Measurements from ENCODE around the gene HLA-DMB.
A peak's percentile ranks its signal among the peaks of the same experiment; 100 is the strongest.

The HLA-DMB gene

DNA sequence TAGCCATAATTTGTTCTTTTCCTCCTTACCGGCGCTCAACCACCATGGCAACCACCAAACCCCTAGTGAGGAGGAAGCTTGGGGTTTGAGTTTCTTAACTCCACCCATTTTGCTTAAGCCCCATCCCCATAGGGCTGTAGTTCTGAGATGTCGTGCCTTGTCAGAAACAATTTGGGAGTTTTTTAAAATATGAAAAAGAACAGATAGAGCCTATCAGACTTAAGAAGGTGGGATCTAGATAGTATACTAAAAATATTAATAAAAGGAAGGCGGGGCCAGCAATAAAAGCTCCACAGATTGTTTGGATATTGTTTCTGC, 33.1 kb upstream of the HLA-DMB start:
- ATAC-seq, result peak; percentile 11
- TF ChIP-seq, protein P1, sequence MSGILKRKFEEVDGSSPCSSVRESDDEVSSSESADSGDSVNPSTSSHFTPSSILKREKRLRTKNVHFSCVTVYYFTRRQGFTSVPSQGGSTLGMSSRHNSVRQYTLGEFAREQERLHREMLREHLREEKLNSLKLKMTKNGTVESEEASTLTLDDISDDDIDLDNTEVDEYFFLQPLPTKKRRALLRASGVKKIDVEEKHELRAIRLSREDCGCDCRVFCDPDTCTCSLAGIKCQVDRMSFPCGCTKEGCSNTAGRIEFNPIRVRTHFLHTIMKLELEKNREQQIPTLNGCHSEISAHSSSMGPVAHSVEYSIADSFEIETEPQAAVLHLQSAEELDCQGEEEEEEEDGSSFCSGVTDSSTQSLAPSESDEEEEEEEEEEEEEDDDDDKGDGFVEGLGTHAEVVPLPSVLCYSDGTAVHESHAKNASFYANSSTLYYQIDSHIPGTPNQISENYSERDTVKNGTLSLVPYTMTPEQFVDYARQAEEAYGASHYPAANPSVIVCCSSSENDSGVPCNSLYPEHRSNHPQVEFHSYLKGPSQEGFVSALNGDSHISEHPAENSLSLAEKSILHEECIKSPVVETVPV (CRISPR knock-in tag; IDR thresholded peaks at IDR 0.05), result no peak
- TF ChIP-seq TCF4 (CRISPR knock-in tag; IDR thresholded peaks at IDR 0.05; ENCODE audit: borderline replicate concordance) (no peak), ZNF565 (CRISPR knock-in tag; conservative IDR thresholded peaks at IDR 0.05; ENCODE audit: low read depth) (no peak), PPARA (CRISPR knock-in tag; IDR thresholded peaks at IDR 0.05; ENCODE audit: borderline replicate concordance) (no peak), ZFP30 (CRISPR knock-in tag; IDR thresholded peaks at IDR 0.05) (no peak), ZFP3 (CRISPR knock-in tag; IDR thresholded peaks at IDR 0.05) (no peak), ZC3H10 (CRISPR knock-in tag; IDR thresholded peaks at IDR 0.05) (no peak), SNAI2 (CRISPR knock-in tag; IDR thresholded peaks at IDR 0.05) (no peak), OSR1 (CRISPR knock-in tag; IDR thresholded peaks at IDR 0.05) (no peak), BACH2 (CRISPR knock-in tag; IDR thresholded peaks at IDR 0.05; ENCODE audit: borderline replicate concordance) (no peak), ARNTL (CRISPR knock-in tag; IDR thresholded peaks at IDR 0.05; ENCODE audit: borderline replicate concordance, low read depth) (no peak), ZNF70 (CRISPR knock-in tag; IDR thresholded peaks at IDR 0.05) (no peak)
- TF ChIP-seq, protein P2, sequence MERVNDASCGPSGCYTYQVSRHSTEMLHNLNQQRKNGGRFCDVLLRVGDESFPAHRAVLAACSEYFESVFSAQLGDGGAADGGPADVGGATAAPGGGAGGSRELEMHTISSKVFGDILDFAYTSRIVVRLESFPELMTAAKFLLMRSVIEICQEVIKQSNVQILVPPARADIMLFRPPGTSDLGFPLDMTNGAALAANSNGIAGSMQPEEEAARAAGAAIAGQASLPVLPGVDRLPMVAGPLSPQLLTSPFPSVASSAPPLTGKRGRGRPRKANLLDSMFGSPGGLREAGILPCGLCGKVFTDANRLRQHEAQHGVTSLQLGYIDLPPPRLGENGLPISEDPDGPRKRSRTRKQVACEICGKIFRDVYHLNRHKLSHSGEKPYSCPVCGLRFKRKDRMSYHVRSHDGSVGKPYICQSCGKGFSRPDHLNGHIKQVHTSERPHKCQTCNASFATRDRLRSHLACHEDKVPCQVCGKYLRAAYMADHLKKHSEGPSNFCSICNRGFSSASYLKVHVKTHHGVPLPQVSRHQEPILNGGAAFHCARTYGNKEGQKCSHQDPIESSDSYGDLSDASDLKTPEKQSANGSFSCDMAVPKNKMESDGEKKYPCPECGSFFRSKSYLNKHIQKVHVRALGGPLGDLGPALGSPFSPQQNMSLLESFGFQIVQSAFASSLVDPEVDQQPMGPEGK (CRISPR knock-in tag; IDR thresholded peaks at IDR 0.05; ENCODE audit: borderline replicate concordance), result no peak

DNA sequence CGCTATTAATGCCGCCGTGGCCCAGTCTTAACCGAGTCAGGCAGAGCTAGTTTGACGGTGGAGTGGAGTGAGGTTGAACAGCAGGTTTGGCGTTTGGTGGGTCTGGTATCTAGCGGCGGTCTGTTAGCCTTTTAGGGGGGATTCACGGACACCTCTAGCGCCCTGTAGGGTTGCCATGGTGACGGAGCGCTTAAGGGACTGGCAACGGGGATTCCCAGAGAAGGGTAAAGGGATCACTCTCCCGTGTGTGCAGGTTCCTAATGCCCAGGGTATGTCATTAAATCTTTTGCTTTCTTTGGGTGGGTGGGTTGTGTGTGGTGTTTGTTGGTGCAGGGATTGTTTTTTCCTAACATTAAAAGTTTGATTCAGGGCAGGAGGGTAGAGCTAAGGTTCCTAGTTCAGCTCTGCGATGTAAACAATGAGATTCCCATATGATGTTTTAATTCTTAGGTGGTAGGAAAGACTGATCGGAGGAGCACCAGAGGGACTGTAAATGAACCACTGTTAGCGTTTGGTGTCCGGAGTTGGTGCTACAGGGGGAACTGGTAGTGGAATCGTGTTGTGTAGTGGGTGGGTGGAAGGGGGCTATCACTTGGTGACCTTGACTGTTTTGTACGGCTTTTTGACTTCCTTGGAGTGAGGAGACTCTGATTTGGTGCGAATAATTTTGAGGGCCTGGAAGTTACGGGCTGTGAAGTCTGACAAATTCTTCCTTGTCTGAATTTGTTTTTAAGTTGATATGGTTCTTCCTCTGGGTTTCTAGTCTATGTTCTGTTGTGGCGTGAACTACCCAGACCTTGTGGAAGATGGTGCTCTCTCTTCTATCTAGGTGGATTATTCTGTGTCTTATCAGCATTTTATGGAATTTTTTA, 32.6 kb upstream of the HLA-DMB start:
- no peak for ATAC-seq
- TF ChIP-seq CSDC2 (CRISPR knock-in tag; IDR thresholded peaks at IDR 0.05) (no peak), ZNF8 (CRISPR knock-in tag; IDR thresholded peaks at IDR 0.05) (no peak), ISL1 (CRISPR knock-in tag; IDR thresholded peaks at IDR 0.05) (no peak), ZNF565 (CRISPR knock-in tag; conservative IDR thresholded peaks at IDR 0.05; ENCODE audit: low read depth) (no peak), BACH2 (CRISPR knock-in tag; IDR thresholded peaks at IDR 0.05; ENCODE audit: borderline replicate concordance) (no peak), ZC3H10 (CRISPR knock-in tag; IDR thresholded peaks at IDR 0.05) (no peak), OSR1 (CRISPR knock-in tag; IDR thresholded peaks at IDR 0.05) (no peak), GLIS3 (CRISPR knock-in tag; IDR thresholded peaks at IDR 0.05) (no peak), ZNF70 (CRISPR knock-in tag; IDR thresholded peaks at IDR 0.05) (no peak), ARNTL (CRISPR knock-in tag; IDR thresholded peaks at IDR 0.05; ENCODE audit: borderline replicate concordance, low read depth) (no peak), PPARA (CRISPR knock-in tag; IDR thresholded peaks at IDR 0.05; ENCODE audit: borderline replicate concordance) (no peak), ZFP3 (CRISPR knock-in tag; IDR thresholded peaks at IDR 0.05) (no peak), TSHZ2 (CRISPR knock-in tag; IDR thresholded peaks at IDR 0.05) (no peak), TOX (CRISPR knock-in tag; IDR thresholded peaks at IDR 0.05; ENCODE audit: borderline replicate concordance) (no peak), ESRRG (CRISPR knock-in tag; IDR thresholded peaks at IDR 0.05) (no peak), TCF4 (CRISPR knock-in tag; IDR thresholded peaks at IDR 0.05; ENCODE audit: borderline replicate concordance) (no peak)
- TF ChIP-seq, protein P1 (CRISPR knock-in tag; IDR thresholded peaks at IDR 0.05), result no peak
- TF ChIP-seq, protein P2 (CRISPR knock-in tag; IDR thresholded peaks at IDR 0.05; ENCODE audit: borderline replicate concordance), result no peak

All from SK-N-SH treated with all-trans-retinoic acid at 6 μM for 48 hours (cell line).